Transverse colon (tissue), 4 donors: ENCODE measurements around the gene MINDY2. TPM values are rescaled to one million over a fixed set of nuclear protein-coding genes. Genes with fewer than 3 reads are reported as not detected.
"Not testable (repeated sequence)": the region's sequence is repeated elsewhere in the genome, so short reads cannot be mapped to it uniquely, and the experiment has no call there.

ENCODE experiments used
- DNase-seq: peaks from one replicate; pipeline ENCODE4 v3.0.0-alpha.2; 2019
- H3K27ac ChIP-seq, 4 donors: fragments of 200-600 bp; sonication (generic); 2 replicates each; pipeline ENCODE4 v1.5.1; 2016 to 2018; ENCODE audit warnings: inconsistent platforms in 4 of 4
- H3K27me3 ChIP-seq: fragments of 200-600 bp; sonication (generic); 2 replicates; pipeline ENCODE4 v1.5.1; 2017; ENCODE audit warnings: inconsistent platforms
- H3K36me3 ChIP-seq, 4 donors: fragments of 200-600 bp; sonication (generic); 2 replicates each; pipeline ENCODE4 v1.5.1; 2017 to 2019; ENCODE audit warnings: inconsistent platforms in 4 of 4
- H3K4me1 ChIP-seq, 4 donors: fragments of 200-600 bp; sonication (generic); 2 replicates each; pipeline ENCODE4 v1.5.1; 2017 to 2020; ENCODE audit warnings: inconsistent platforms in 4 of 4
- H3K4me3 ChIP-seq, 4 donors: fragments of 200-600 bp; sonication (generic); 1 replicate in 1 of 4; 2 replicates in 3 of 4; pipeline versions ENCODE4 v1.5.1 to v1.6.1; 2017 to 2019; ENCODE audit warnings: inconsistent platforms in 4 of 4
- H3K9me3 ChIP-seq, 2 donors: fragments of 200-600 bp; sonication (generic); 2 replicates each; pipeline ENCODE4 v1.5.1; 2017 to 2019; ENCODE audit warnings: inconsistent platforms in 2 of 2
- CTCF ChIP-seq, 5 experiments: fragments of 200-600 bp in 3 of 5; fragments of 450-650 bp in 2 of 5; sonication (generic) in 3 of 5; IDR thresholded peaks; 1 replicate in 2 of 5; 2 replicates in 3 of 5; pipeline ENCODE4 v1.5.1; 2016 to 2017; ENCODE audit warnings: antibody characterized with exemption in 5 of 5, inconsistent platforms in 3 of 5, mild to moderate bottlenecking in 2 of 5, moderate library complexity in 1 of 5
- EP300 ChIP-seq: sonication (generic); formaldehyde crosslinking; IDR thresholded peaks from one replicate; pipeline ENCODE4 v1.6.1; 2017; ENCODE audit warnings: antibody characterized with exemption, low read depth
- POLR2A ChIP-seq: fragments of 450-650 bp; IDR thresholded peaks from one replicate; pipeline ENCODE4 v1.6.1; 2016; ENCODE audit warnings: antibody characterized with exemption, mild to moderate bottlenecking, moderate library complexity
- POLR2AphosphoS5 ChIP-seq, 3 donors: sonication (generic); formaldehyde crosslinking; IDR thresholded peaks; one replicate each; pipeline ENCODE4 v1.6.1; 2016; ENCODE audit warnings: antibody characterized with exemption in 3 of 3
- WGBS, 2 donors: methylation state at CpG; one replicate each; pipeline ENCODE4 v1.1.5; 2018; ENCODE audit warnings: low coverage in 1 of 2; 5-methylcytosine and 5-hydroxymethylcytosine counted together
- in situ Hi-C, 4 donors: fragments of 200-750 bp; cut with MboI; loops; one replicate each; pipeline versions ENCODE4 v1.15.0 to v1.15.1; 2017; ENCODE audit warnings: low sequenced_read_pairs in 3 of 4, low pct_ligation_motif_present in 1 of 4, low pct_unique_long_range_greater_than_20kb in 1 of 4
- intact Hi-C: fragments of 100-400 bp; cut with DNase I; formaldehyde crosslinking; loops from one replicate; pipeline ENCODE4 v1.15.1; 2023; ENCODE audit warnings: low total_unique reads
- total RNA-seq, 4 donors: library from RNA; depleted of rRNA; stranded (reverse); fragments of >200 nt; gene quantifications; one replicate each; pipeline ENCODE4 v1.1.0, GENCODE V29; 2016

MINDY2 gene
- total RNA-seq, 4 donors from 2014 or later = 7.4 to 13.9 (median 12.0) TPM

DNA sequence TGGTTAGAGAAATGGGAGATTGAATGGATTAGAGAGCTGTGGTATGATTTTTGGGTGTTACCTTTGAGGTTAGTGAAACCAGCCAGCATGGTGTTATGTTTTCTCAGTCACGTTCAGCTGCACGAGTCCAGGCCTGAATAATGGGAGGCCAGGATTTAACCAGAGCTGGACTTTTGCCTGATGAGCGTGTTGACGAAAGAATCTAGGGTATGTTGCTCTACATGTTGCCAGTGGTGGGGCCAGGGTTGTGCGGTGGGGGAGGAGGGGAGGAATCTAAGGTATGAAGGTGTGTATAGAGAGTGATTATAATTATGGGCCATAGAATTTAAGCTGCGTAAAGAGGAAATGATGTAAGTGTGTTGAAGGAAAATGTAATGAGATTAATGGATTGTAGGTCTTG, 22.8 kb downstream of the MINDY2 start:
- no peak overlapping the region for H3K27ac ChIP-seq
- no peaks in the 10 kb centered on the region for H3K27me3 ChIP-seq
- no peak for TF ChIP-seq EP300
- no peak for TF ChIP-seq POLR2AphosphoS5 (IDR thresholded peaks at IDR 0.05)
- no peak for TF ChIP-seq POLR2A
- TF ChIP-seq CTCF (IDR thresholded peaks at IDR 0.05) = no peak
- H3K4me1 ChIP-seq = no peaks in the 10 kb centered on the region
- WGBS, 2 donors = 78 to 86% methylated on average over 1 to 6 of the region's 6 CpGs
- no peaks in the 10 kb centered on the region for H3K9me3 ChIP-seq
- peaks cover 0 to 14% (median 0%) of the 10 kb centered on the region in 4 donors for H3K36me3 ChIP-seq
- intact Hi-C loops = no loop called here
- DNase-seq = no peak
- in situ Hi-C loops = no loop called here
- H3K4me3 ChIP-seq = no peak overlapping the region

DNA sequence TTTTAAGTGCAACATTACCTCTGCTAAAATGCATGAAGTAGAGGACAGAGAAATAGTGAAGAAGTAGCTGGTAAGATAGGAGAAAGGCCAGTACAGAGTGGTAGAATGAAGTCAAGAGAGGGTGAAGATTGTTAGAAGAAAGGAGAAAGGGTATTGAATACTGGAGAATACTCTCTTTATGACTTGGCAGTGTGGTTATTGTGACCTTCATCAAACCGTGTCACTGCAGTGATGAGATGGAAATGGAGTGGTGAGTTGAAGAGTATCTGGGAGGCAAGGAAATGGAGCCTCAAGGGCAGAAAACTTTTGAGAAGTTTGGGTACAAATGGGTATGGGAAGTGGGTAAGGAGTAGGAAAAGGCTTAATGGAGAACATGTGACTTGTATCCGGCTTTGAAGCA, 24.7 kb downstream of the MINDY2 start:
- Histone ChIP-seq H3K27ac (no peak overlapping the region), H3K4me3 (no peak overlapping the region), H3K36me3 (peaks cover 0 to 9% (median 0%) of the 10 kb centered on the region in 4 donors), H3K27me3 (no peaks in the 10 kb centered on the region), H3K4me1 (no peaks in the 10 kb centered on the region), H3K9me3 (no peaks in the 10 kb centered on the region)
- DNase-seq = no peak
- intact Hi-C loops (no loop called here), in situ Hi-C loops (no loop called here)
- 73 to 78% methylated on average over 2 of the region's 2 CpGs for WGBS, 2 donors
- TF ChIP-seq CTCF (IDR thresholded peaks at IDR 0.05) (no peak), POLR2AphosphoS5 (IDR thresholded peaks at IDR 0.05) (no peak), POLR2A (no peak), EP300 (no peak)

DNA sequence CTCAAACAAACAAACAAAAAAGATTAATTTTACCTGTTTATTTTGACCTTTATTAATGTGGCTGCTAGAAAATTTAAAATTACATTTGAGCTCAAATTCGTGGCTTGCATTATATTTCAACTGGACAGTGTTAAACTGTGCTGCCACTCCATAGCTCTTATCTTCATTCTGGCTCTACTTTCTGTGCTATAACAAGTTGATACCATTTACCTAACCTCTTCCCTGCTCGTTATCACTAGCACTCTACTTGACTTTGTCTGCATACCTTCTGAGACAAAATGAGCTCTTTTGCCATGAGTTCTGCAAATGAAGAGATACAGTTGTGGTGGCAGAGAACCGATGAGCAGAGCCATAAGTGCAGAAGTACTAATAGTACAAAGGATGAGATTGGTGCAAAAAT, 26.4 kb downstream of the MINDY2 start:
- Histone ChIP-seq H3K36me3 (peaks cover 0 to 1% (median 0%) of the 10 kb centered on the region in 4 donors), H3K27ac (no peak overlapping the region), H3K9me3 (no peaks in the 10 kb centered on the region), H3K4me1 (no peaks in the 10 kb centered on the region), H3K4me3 (no peak overlapping the region), H3K27me3 (no peaks in the 10 kb centered on the region)
- no peak for DNase-seq
- WGBS, 2 donors = 88 to 92% methylated on average over 3 of the region's 3 CpGs
- in situ Hi-C loops = no loop called here
- intact Hi-C loops = no loop called here
- TF ChIP-seq POLR2AphosphoS5 (IDR thresholded peaks at IDR 0.05) (no peak), EP300 (no peak), POLR2A (no peak), CTCF (IDR thresholded peaks at IDR 0.05) (no peak)

DNA sequence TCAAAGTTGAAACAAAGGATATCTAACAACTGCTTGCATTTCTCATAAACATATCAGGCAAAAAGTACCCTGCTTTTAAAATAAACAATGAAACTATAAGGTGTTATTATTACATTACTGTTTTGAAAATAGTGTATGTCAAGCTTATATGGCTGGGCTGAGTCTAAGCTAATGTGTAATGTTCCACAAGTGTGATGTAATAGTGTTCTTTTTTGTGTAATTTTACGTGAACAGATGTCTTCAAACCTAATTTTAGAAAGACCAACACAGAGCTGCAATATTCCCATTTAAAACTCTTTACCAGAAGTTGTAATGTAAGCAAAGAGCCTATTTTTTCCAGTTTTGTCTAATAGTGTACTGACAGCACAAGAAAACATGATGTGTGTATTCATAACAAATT, 34.0 kb downstream of the MINDY2 start:
- Histone ChIP-seq H3K4me3 (no peak overlapping the region), H3K4me1 (no peaks in the 10 kb centered on the region), H3K9me3 (no peaks in the 10 kb centered on the region), H3K27me3 (no peaks in the 10 kb centered on the region), H3K27ac (no peak overlapping the region), H3K36me3 (peaks cover 0 to 8% (median 4%) of the 10 kb centered on the region in 4 donors)
- in situ Hi-C loops (loop anchor here in 1 of 4 donors (25.0 kb wide), 1 partner anchor 407 kb away; the partner anchor contains the start of gene LDHAL6B), intact Hi-C loops (no loop called here)
- no peak for DNase-seq
- no peak for TF ChIP-seq CTCF (IDR thresholded peaks at IDR 0.05)
- WGBS, 2 donors = 73 to 82% methylated on average over 1 of the region's 1 CpG

DNA sequence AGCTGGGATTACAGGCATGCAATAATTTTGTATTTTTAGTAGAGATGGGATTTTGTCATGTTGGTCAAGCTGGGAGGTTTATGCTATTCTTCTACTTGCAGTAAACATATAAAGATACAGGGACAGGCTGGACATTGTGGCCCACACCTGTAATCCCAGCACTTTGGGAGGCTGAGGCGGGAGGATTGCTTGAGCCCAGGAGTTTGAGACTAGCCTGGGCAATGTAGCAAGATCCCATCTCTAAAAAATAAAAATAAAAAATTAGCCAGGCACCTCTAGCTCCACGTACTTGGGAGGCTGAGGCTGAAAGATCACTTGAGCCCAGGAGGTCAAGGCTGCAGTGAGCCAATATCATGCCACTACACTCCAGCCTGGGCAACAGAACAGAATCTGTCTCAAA, 52.2 kb downstream of the MINDY2 start:
- in situ Hi-C loops = loop anchor here in 1 of 4 donors (25.0 kb wide), 1 partner anchor 389 kb away; the partner anchor contains the start of gene LDHAL6B
- H3K4me1 ChIP-seq, H3K9me3 ChIP-seq, H3K4me3 ChIP-seq, DNase-seq, H3K27ac ChIP-seq, intact Hi-C loops, H3K27me3 ChIP-seq: not testable (repeated sequence)
- peaks cover 0 to 26% (median 0%) of the 10 kb centered on the region in 4 donors for H3K36me3 ChIP-seq
- 98 to 100% methylated on average over 2 of the region's 2 CpGs for WGBS, 2 donors
